Tibial artery (tissue), 4 donors: Measurements from ENCODE around the gene FAM219A.
A peak's percentile ranks its signal among the peaks of the same experiment; 100 is the strongest.

ENCODE experiments used
- DNase-seq, 2 donors: peaks; one replicate each; pipeline ENCODE4 v3.0.0-alpha.2; 2019
- H3K27ac ChIP-seq, 2 donors: fragments of 200-600 bp; sonication (generic) in 1 of 2; 1 replicate in 1 of 2; 2 replicates in 1 of 2; pipeline ENCODE4 v1.5.1; 2018 to 2019; ENCODE audit warnings: mild to moderate bottlenecking in 1 of 2
- H3K27me3 ChIP-seq, 2 donors: fragments of 200-600 bp; sonication (generic) in 1 of 2; one replicate each; pipeline versions ENCODE4 v1.5.1 to v1.6.0; 2016 to 2019
- H3K36me3 ChIP-seq, 3 donors: fragments of 200-600 bp; sonication (generic) in 2 of 3; one replicate each; pipeline ENCODE4 v1.5.1; 2016 to 2019; ENCODE audit warnings: mild to moderate bottlenecking in 2 of 3
- H3K4me1 ChIP-seq, 4 donors: fragments of 200-600 bp; sonication (generic) in 2 of 4; 1 replicate in 3 of 4; 2 replicates in 1 of 4; pipeline ENCODE4 v1.5.1; 2016 to 2019
- H3K4me3 ChIP-seq, 2 donors: fragments of 200-600 bp; sonication (generic) in 1 of 2; 1 replicate in 1 of 2; 2 replicates in 1 of 2; pipeline ENCODE4 v1.5.1; 2018 to 2019; ENCODE audit warnings: mild to moderate bottlenecking in 2 of 2
- H3K9me3 ChIP-seq, 3 donors: fragments of 200-600 bp; sonication (generic) in 1 of 3; one replicate each; pipeline ENCODE4 v1.5.1; 2016 to 2019
- CTCF ChIP-seq, 2 experiments: fragments of 200-600 bp in 1 of 2; fragments of 450-650 bp in 1 of 2; IDR thresholded peaks; one replicate each; pipeline ENCODE4 v1.5.1; 2017 to 2019; ENCODE audit warnings: antibody characterized with exemption in 2 of 2, mild to moderate bottlenecking in 1 of 2, moderate library complexity in 1 of 2
- intact Hi-C: fragments of 100-400 bp; cut with DNase I; formaldehyde crosslinking; loops from one replicate; pipeline ENCODE4 v1.15.0; 2023; ENCODE audit warnings: low total_unique reads

FAM219A gene

GRCh38 chr9:34408173-34408572 lies 50.2 kb downstream of the FAM219A start:
- Histone ChIP-seq H3K4me3 (no peak overlapping the region), H3K27ac (no peak overlapping the region), H3K4me1 (no peaks in the 10 kb centered on the region), H3K27me3 (no peaks in the 10 kb centered on the region), H3K36me3 (peaks cover 0 to 22% (median 19%) of the 10 kb centered on the region in 3 donors), H3K9me3 (no peaks in the 10 kb centered on the region)
- no peak for TF ChIP-seq CTCF (IDR thresholded peaks at IDR 0.05)
- no peak for DNase-seq
- intact Hi-C loops, result loop anchor here (5.0 kb wide), 1 partner anchor 184 kb away; no protein-coding TSS in a partner anchor

GRCh38 chr9:34406219-34406618 lies 52.2 kb downstream of the FAM219A start:
- Histone ChIP-seq H3K27me3 (no peaks in the 10 kb centered on the region), H3K4me3 (no peak overlapping the region), H3K36me3 (peaks cover 9 to 41% (median 39%) of the 10 kb centered on the region in 3 donors), H3K9me3 (no peaks in the 10 kb centered on the region), H3K4me1 (no peaks in the 10 kb centered on the region), H3K27ac (no peak overlapping the region)
- intact Hi-C loops, result loop anchor here (5.0 kb wide), 1 partner anchor 186 kb away; no protein-coding TSS in a partner anchor
- no peak for TF ChIP-seq CTCF (IDR thresholded peaks at IDR 0.05)
- no peak for DNase-seq

GRCh38 chr9:34405719-34406118 lies 52.7 kb downstream of the FAM219A start:
- no peak for DNase-seq
- intact Hi-C loops, result loop anchor here (5.0 kb wide), 1 partner anchor 187 kb away; no protein-coding TSS in a partner anchor
- Histone ChIP-seq H3K9me3 (no peaks in the 10 kb centered on the region), H3K4me3 (no peak overlapping the region), H3K27ac (no peak overlapping the region), H3K4me1 (no peaks in the 10 kb centered on the region), H3K27me3 (no peaks in the 10 kb centered on the region), H3K36me3 (peaks cover 13 to 46% (median 44%) of the 10 kb centered on the region in 3 donors)
- no peak for TF ChIP-seq CTCF (IDR thresholded peaks at IDR 0.05)

- H3K36me3 ChIP-seq, result peaks cover 28 to 66% (median 63%) of the 10 kb centered on the region in 3 donors
- peak; percentile 72 to 75 for DNase-seq
- no peak overlapping the region for H3K4me3 ChIP-seq
- H3K27me3 ChIP-seq, result no peaks in the 10 kb centered on the region
- H3K27ac ChIP-seq, result no peak overlapping the region
- H3K4me1 ChIP-seq, result no peaks in the 10 kb centered on the region
- peak; percentile 89 to 91 for TF ChIP-seq CTCF (IDR thresholded peaks at IDR 0.05)
- intact Hi-C loops, result loop anchor here (5.0 kb wide), 1 partner anchor 99 kb away; no protein-coding TSS in a partner anchor
- no peaks in the 10 kb centered on the region for H3K9me3 ChIP-seq
Observed at GRCh38 chr9:34403554-34404380, 54.6 kb downstream of the FAM219A start.

GRCh38 chr9:34400686-34401602 lies 57.4 kb downstream of the FAM219A start:
- TF ChIP-seq CTCF (IDR thresholded peaks at IDR 0.05), result no peak

More at GRCh38 chr9:34400686-34401602, 57.4 kb downstream of the FAM219A start:
- no peaks in the 10 kb centered on the region for H3K4me1 ChIP-seq
- H3K27ac ChIP-seq, result no peak overlapping the region
- no peak for DNase-seq
- no peaks in the 10 kb centered on the region for H3K9me3 ChIP-seq
- H3K4me3 ChIP-seq, result no peak overlapping the region
- H3K36me3 ChIP-seq, result peaks cover 32 to 80% (median 76%) of the 10 kb centered on the region in 3 donors
- intact Hi-C loops, result loop anchor here (5.0 kb wide), 1 partner anchor 101 kb away; no protein-coding TSS in a partner anchor
- H3K27me3 ChIP-seq, result no peaks in the 10 kb centered on the region
